SH-SY5Y (cell line): ENCODE results near the gene TSTD2.

ENCODE experiments used
- GATA2 ChIP-seq: IDR thresholded peaks from 2 replicates; pipeline ENCODE4 v1.6.1; 2011; ENCODE audit warnings: mild to moderate bottlenecking, low read depth, low read length
- GATA3 ChIP-seq: IDR thresholded peaks from 2 replicates; pipeline ENCODE4 v1.6.1; 2011; ENCODE audit warnings: low read depth, mild to moderate bottlenecking, low read length, moderate library complexity

- TF ChIP-seq GATA2 (no peak), GATA3 (no peak)
These were observed 15.2 kb downstream of the TSTD2 start for GRCh38 chr9:97617939-97618416.
